HG03175 (cell line): ENCODE results near the gene RNU1-4.
A peak's percentile ranks its signal among the peaks of the same experiment; 100 is the strongest.
"Not testable (repeated sequence)": the region's sequence is repeated elsewhere in the genome, so short reads cannot be mapped to it uniquely, and the experiment has no call there.

Experiments
- ATAC-seq: cut with Tn5 transposase; IDR thresholded peaks from one replicate; pipeline ENCODE4 v1.9.1; 2021; ENCODE audit warnings: mild to moderate bottlenecking, moderate library complexity; ENCODE audit not compliant: unreplicated experiment

Gene RNU1-4

GRCh38 chr1:16725439-16726245 lies 14.7 kb upstream of the RNU1-4 start:
- ATAC-seq = not testable (repeated sequence)

- peak; percentile 46 for ATAC-seq
Observed at GRCh38 chr1:16727190-16728111, 12.9 kb upstream of the RNU1-4 start.

GRCh38 chr1:16728243-16728949 lies 11.9 kb upstream of the RNU1-4 start:
- ATAC-seq = not testable (repeated sequence)

- ATAC-seq = not testable (repeated sequence)
Observed at GRCh38 chr1:16732254-16732896, 7.9 kb upstream of the RNU1-4 start.

GRCh38 chr1:16741230-16741629 lies 914 bp downstream of the RNU1-4 start:
- ATAC-seq = not testable (repeated sequence)

GRCh38 chr1:16747660-16748059 lies 7.3 kb downstream of the RNU1-4 start:
- not testable (repeated sequence) for ATAC-seq

- not testable (repeated sequence) for ATAC-seq
Observed at GRCh38 chr1:16748710-16749109, 8.4 kb downstream of the RNU1-4 start.

- ATAC-seq = not testable (repeated sequence)
Observed at GRCh38 chr1:16749910-16750888, 9.9 kb downstream of the RNU1-4 start.

- not testable (repeated sequence) for ATAC-seq
Observed at GRCh38 chr1:16752770-16753169, 12.5 kb downstream of the RNU1-4 start.

GRCh38 chr1:16755385-16755784 lies 15.1 kb downstream of the RNU1-4 start:
- not testable (repeated sequence) for ATAC-seq

GRCh38 chr1:16755932-16756331 lies 15.6 kb downstream of the RNU1-4 start:
- not testable (repeated sequence) for ATAC-seq

GRCh38 chr1:16757574-16757973 lies 17.3 kb downstream of the RNU1-4 start:
- ATAC-seq = not testable (repeated sequence)

GRCh38 chr1:16758060-16758459 lies 17.7 kb downstream of the RNU1-4 start:
- not testable (repeated sequence) for ATAC-seq

GRCh38 chr1:16759041-16759493 lies 18.8 kb downstream of the RNU1-4 start:
- not testable (repeated sequence) for ATAC-seq

- ATAC-seq = not testable (repeated sequence)
Observed at GRCh38 chr1:16759650-16760455, 19.5 kb downstream of the RNU1-4 start.

GRCh38 chr1:16760456-16760765 lies 20.1 kb downstream of the RNU1-4 start:
- not testable (repeated sequence) for ATAC-seq

GRCh38 chr1:16760801-16761200 lies 20.5 kb downstream of the RNU1-4 start:
- ATAC-seq = not testable (repeated sequence)

- not testable (repeated sequence) for ATAC-seq
Observed at GRCh38 chr1:16764248-16764819, 24.0 kb downstream of the RNU1-4 start.
